ENCODE measurements around the gene NAALADL2.

The NAALADL2 gene

DNA sequence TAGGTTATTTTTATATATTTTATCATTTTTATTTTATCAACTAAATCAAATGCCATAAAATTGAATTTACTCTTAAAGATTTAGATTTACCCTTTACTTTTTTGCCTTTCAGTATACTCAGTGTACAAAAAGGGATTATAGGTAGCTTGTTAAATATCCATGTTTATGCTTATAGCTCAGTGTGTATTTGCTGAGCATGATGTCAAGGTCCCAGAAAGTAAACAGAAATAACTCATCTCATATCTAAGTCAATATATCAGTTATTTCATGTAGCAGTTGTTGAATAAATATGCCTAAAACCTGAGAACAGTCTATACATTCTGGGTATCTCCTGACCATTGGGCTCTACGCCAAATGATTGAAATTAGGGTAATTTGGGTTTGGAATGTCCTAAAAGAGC lies 693.8 kb downstream of the NAALADL2 start:
- no peak overlapping the region for H3K4me2 ChIP-seq (ENCODE audit: insufficient read depth, low read length)
- H3K36me3 ChIP-seq (ENCODE audit: insufficient read depth, low read length) = no peaks in the 10 kb centered on the region
- no peaks in the 10 kb centered on the region for H3K9me3 ChIP-seq (ENCODE audit: insufficient read depth, low read length, severe bottlenecking)
- H3K4me1 ChIP-seq (ENCODE audit: insufficient read depth, low read length) = no peaks in the 10 kb centered on the region
- H3K4me3 ChIP-seq (ENCODE audit: low read depth in 1 of 2, low read length in 2 of 2) = no peak overlapping the region
- no peaks in the 10 kb centered on the region for H4K20me1 ChIP-seq (ENCODE audit: insufficient read depth, low read length)
- no peak overlapping the region for H3K27ac ChIP-seq (ENCODE audit: low read length)
- no peak overlapping the region for H3K9ac ChIP-seq (ENCODE audit: low read depth, low read length)
- no peaks in the 10 kb centered on the region for H3K79me2 ChIP-seq (ENCODE audit: insufficient read depth, low read length)
- H3K27me3 ChIP-seq (ENCODE audit: insufficient read depth, low read length, poor library complexity) = no peaks in the 10 kb centered on the region
- TF ChIP-seq EZH2 (IDR thresholded peaks at IDR 0.05; ENCODE audit: borderline replicate concordance, low read depth, low read length, severe bottlenecking) = no peak
- TF ChIP-seq, protein P1, sequence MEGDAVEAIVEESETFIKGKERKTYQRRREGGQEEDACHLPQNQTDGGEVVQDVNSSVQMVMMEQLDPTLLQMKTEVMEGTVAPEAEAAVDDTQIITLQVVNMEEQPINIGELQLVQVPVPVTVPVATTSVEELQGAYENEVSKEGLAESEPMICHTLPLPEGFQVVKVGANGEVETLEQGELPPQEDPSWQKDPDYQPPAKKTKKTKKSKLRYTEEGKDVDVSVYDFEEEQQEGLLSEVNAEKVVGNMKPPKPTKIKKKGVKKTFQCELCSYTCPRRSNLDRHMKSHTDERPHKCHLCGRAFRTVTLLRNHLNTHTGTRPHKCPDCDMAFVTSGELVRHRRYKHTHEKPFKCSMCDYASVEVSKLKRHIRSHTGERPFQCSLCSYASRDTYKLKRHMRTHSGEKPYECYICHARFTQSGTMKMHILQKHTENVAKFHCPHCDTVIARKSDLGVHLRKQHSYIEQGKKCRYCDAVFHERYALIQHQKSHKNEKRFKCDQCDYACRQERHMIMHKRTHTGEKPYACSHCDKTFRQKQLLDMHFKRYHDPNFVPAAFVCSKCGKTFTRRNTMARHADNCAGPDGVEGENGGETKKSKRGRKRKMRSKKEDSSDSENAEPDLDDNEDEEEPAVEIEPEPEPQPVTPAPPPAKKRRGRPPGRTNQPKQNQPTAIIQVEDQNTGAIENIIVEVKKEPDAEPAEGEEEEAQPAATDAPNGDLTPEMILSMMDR (IDR thresholded peaks at IDR 0.05; ENCODE audit: borderline replicate concordance, extremely low read depth, low read length, poor library complexity, severe bottlenecking) = no peak
- H2AFZ ChIP-seq (ENCODE audit: low read depth, low read length) = no peak overlapping the region
- no peak for DNase-seq
- no peak for ATAC-seq (ENCODE audit: insufficient read depth, low read depth)

DNA sequence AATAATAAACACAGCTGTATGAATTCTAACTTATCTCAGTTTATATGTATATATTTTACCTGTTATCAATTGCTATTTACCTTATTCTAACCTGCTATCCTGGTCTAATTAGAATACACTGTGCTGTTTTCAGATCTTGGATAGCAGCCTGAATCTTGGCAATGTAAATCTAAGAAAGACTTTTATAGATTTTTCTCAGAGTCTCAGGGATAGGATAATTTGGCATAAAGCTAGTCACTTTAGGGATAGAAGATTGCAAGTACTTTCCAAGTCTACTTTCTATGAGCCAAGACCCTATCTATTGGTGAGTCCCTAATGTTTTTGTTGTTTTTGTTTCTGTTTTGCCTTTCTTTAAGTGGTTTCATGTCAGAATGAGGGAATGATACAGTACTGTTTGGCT lies 695.7 kb downstream of the NAALADL2 start:
- Histone ChIP-seq H3K4me3 (ENCODE audit: low read depth in 1 of 2, low read length in 2 of 2) (no peak overlapping the region), H3K9ac (ENCODE audit: low read depth, low read length) (no peak overlapping the region), H2AFZ (ENCODE audit: low read depth, low read length) (no peak overlapping the region), H3K4me2 (ENCODE audit: insufficient read depth, low read length) (no peak overlapping the region), H4K20me1 (ENCODE audit: insufficient read depth, low read length) (no peaks in the 10 kb centered on the region), H3K4me1 (ENCODE audit: insufficient read depth, low read length) (no peaks in the 10 kb centered on the region), H3K27me3 (ENCODE audit: insufficient read depth, low read length, poor library complexity) (no peaks in the 10 kb centered on the region), H3K36me3 (ENCODE audit: insufficient read depth, low read length) (no peaks in the 10 kb centered on the region), H3K79me2 (ENCODE audit: insufficient read depth, low read length) (no peaks in the 10 kb centered on the region), H3K27ac (ENCODE audit: low read length) (no peak overlapping the region), H3K9me3 (ENCODE audit: insufficient read depth, low read length, severe bottlenecking) (no peaks in the 10 kb centered on the region)
- ATAC-seq (ENCODE audit: insufficient read depth, low read depth) (no peak), DNase-seq (no peak)
- no peak for TF ChIP-seq EZH2 (IDR thresholded peaks at IDR 0.05; ENCODE audit: borderline replicate concordance, low read depth, low read length, severe bottlenecking)

DNA sequence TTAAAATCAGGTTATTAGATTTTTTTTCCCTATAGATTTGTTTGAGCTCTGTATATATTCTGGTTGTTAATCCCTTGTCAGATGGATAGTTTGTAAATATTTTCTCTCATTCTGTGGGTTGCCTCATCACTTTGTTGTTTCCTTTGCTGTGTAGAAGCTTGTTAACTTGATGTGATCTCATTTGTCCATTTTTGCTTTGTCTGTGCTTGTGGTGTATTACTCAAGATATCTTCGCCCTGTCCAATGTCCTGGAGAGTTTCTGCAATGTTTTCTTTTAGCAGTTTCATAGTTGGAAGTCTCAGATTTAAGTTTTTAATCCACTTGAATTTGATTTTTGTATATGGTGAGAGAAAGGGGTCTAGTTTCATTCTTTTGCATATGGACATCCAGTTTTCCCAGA lies 699.1 kb downstream of the NAALADL2 start:
- Histone ChIP-seq H3K4me3 (ENCODE audit: low read depth in 1 of 2, low read length in 2 of 2) (no peak overlapping the region), H2AFZ (ENCODE audit: low read depth, low read length) (no peak overlapping the region), H4K20me1 (ENCODE audit: insufficient read depth, low read length) (no peaks in the 10 kb centered on the region), H3K27ac (ENCODE audit: low read length) (no peak overlapping the region), H3K27me3 (ENCODE audit: insufficient read depth, low read length, poor library complexity) (no peaks in the 10 kb centered on the region), H3K4me1 (ENCODE audit: insufficient read depth, low read length) (no peaks in the 10 kb centered on the region), H3K36me3 (ENCODE audit: insufficient read depth, low read length) (no peaks in the 10 kb centered on the region), H3K4me2 (ENCODE audit: insufficient read depth, low read length) (no peak overlapping the region), H3K79me2 (ENCODE audit: insufficient read depth, low read length) (no peaks in the 10 kb centered on the region), H3K9me3 (ENCODE audit: insufficient read depth, low read length, severe bottlenecking) (no peaks in the 10 kb centered on the region), H3K9ac (ENCODE audit: low read depth, low read length) (no peak overlapping the region)
- DNase-seq (no peak), ATAC-seq (ENCODE audit: insufficient read depth, low read depth) (no peak)
- TF ChIP-seq EZH2 (IDR thresholded peaks at IDR 0.05; ENCODE audit: borderline replicate concordance, low read depth, low read length, severe bottlenecking) = no peak
- TF ChIP-seq, protein P1 (IDR thresholded peaks at IDR 0.05; ENCODE audit: borderline replicate concordance, extremely low read depth, low read length, poor library complexity, severe bottlenecking) = no peak

DNA sequence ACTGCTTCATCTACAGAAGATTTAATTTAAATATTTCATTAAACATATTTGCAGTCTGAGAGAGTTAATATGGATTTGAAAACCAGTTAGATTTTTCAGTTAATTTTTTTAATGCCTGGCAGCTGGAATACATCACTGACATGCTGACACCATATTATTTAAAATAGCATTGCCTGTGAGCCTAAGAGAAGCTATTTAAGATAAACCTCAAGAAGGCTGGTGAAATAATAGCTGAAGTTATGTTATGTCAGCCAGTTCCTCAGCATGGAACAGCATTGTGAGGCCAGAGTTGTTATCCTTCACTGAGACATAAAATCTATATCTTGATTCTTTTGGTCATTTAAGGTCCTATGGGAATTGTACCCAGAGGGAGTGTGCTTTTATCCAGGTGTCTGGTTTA lies 705.2 kb downstream of the NAALADL2 start:
- DNase-seq (no peak), ATAC-seq (ENCODE audit: insufficient read depth, low read depth) (no peak)
- Histone ChIP-seq H3K36me3 (ENCODE audit: insufficient read depth, low read length) (no peaks in the 10 kb centered on the region), H3K4me2 (ENCODE audit: insufficient read depth, low read length) (no peak overlapping the region), H3K27ac (ENCODE audit: low read length) (no peak overlapping the region), H3K79me2 (ENCODE audit: insufficient read depth, low read length) (no peaks in the 10 kb centered on the region), H2AFZ (ENCODE audit: low read depth, low read length) (no peak overlapping the region), H4K20me1 (ENCODE audit: insufficient read depth, low read length) (no peaks in the 10 kb centered on the region), H3K4me1 (ENCODE audit: insufficient read depth, low read length) (no peaks in the 10 kb centered on the region), H3K9ac (ENCODE audit: low read depth, low read length) (no peak overlapping the region), H3K9me3 (ENCODE audit: insufficient read depth, low read length, severe bottlenecking) (no peaks in the 10 kb centered on the region), H3K4me3 (ENCODE audit: low read depth in 1 of 2, low read length in 2 of 2) (no peak overlapping the region), H3K27me3 (ENCODE audit: insufficient read depth, low read length, poor library complexity) (no peaks in the 10 kb centered on the region)
- TF ChIP-seq EZH2 (IDR thresholded peaks at IDR 0.05; ENCODE audit: borderline replicate concordance, low read depth, low read length, severe bottlenecking) = no peak
- TF ChIP-seq, protein P1 (IDR thresholded peaks at IDR 0.05; ENCODE audit: borderline replicate concordance, extremely low read depth, low read length, poor library complexity, severe bottlenecking) = no peak

All from DND-41 (cell line).